HG02840 (cell line): Measurements from ENCODE around the gene TOR1AIP2.
"Not testable (repeated sequence)": the region's sequence is repeated elsewhere in the genome, so short reads cannot be mapped to it uniquely, and the experiment has no call there.

ENCODE experiments used
- ATAC-seq: cut with Tn5 transposase; IDR thresholded peaks from one replicate; pipeline ENCODE4 v1.9.1; 2021; ENCODE audit warnings: mild to moderate bottlenecking, moderate library complexity, moderate number of reproducible peaks; ENCODE audit not compliant: unreplicated experiment, low FRiP score

TOR1AIP2 gene

GRCh38 chr1:179876300-179876715, 1.3 kb downstream of the TOR1AIP2 start:
- ATAC-seq = no peak

DNA sequence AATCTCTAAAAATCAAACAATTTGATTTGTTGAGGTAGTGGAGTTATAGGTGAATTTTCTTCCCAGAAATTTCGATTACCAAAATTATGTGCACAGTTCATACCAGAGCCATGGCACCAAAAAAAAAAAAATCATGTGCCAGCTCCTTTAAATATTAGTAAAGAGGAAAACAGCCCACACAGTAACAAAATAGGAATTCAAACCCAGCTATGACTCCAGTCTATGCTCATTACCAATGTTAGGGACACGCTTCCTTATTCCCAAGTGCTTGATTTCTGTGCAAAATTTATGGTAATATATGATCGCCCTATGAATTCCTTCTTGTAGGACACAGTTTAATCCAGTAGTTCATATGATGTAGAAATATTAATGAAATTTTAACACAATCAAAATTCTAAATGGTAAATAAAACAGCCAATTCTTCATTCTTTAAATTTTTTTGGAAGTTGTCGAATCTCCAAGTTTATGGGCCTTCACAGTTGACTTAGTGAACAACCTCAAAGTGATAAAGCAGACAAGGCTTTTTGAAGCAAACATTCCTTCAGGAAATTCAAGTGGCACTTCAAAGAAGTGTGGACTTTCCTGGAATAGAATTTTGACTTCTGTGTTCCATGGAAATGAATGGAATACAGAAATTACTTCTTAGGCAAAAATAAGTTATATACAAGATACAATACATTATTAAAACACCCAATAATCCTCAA, 1.9 kb downstream of the TOR1AIP2 start:
- ATAC-seq = no peak

GRCh38 chr1:179873438-179873851, 4.2 kb downstream of the TOR1AIP2 start:
- no peak for ATAC-seq

DNA sequence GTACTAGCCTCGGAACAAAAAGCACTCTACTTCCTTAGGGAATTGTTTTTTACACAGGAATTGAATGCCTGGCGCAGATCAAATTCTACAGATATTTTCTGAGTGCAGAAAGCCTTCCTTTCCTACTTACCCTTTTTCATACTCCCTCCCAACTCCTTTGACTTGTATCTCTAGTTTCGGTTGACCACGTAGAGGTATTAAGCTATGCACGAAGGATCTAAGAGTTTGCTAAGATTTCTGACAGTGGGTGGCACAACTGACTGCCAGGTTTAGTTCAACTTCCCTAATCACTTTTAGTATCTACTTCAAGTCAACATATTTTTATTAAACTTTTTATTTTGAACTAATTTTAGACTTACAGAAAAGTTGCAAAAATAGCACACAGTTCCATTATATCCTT, 5.0 kb downstream of the TOR1AIP2 start:
- no peak for ATAC-seq

DNA sequence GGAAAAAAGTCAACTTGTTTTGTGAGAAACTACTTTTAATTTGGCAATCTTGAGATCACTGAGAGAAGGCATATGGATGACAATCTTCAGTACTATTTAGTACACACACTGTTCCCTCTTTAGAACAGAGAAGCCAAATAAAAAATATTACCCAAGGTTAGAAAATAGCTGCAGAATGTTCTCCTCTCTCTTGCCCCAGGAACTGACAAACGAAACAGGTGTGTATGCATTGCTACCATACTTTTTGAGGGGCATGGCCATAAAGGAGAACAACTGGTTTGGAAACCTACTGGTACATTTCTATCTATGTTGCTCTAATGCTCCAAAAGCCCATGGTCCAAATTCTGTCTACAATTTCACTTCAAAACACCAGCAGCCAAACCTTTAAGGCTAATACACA, 5.7 kb downstream of the TOR1AIP2 start:
- no peak for ATAC-seq

DNA sequence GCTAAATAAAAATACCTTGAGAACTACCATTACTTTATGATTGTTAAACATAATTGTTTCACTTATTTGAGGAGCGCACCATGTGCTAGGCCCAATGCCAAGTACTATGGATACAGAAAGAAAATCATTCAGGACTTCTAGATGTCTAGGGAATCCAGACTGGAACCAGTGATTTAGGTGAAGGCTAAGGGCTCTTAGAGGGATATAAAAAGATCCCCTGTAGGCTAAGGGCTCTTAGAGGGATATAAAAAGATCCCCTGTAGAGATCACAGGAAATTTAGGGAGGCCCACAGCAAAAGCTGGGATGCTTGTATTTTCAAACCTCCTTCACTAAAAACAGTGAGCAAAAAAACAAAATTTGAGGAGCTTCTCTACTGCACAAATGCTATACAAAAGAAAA, 6.7 kb downstream of the TOR1AIP2 start:
- ATAC-seq = no peak

- no peak for ATAC-seq
Observed at GRCh38 chr1:179867493-179868330, 9.9 kb downstream of the TOR1AIP2 start.

DNA sequence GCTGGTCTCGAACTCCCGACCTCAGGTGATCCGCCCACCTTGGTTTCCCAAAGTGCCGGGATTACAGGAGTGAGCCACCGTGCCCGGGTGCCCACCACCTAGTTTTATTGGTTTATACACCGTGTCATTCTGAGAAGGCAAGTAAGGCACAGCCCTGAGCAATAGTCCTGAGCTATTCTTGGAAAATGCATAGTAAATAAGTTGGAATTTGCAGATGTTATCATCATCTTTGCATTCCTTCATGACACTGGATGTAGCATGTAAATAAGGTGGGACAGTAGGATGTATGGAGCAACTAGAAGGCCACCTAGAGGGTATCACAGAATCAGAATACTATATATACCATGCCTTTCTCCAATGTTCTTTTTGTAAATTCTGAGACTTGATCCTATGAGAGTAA, 11.0 kb downstream of the TOR1AIP2 start:
- ATAC-seq = no peak

DNA sequence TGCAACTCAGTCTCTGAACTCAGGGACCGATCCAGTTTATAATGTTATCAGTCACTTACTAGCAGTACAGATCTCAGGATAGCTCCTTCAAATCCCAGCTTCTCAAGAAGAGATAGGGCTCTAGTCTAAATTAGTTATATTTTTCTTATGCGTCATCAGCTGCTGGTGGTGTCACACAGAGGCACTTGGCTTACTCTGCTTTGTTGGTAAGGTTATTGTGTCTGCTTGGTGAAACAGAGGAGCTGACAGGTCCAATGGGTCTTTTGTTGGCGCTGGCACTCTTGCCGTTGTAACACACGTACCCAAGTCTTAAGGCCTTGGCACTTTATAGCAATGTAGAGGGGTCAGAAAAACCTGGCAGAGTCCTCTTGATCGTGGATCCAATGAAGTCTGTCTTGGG, 12.2 kb downstream of the TOR1AIP2 start:
- no peak for ATAC-seq

DNA sequence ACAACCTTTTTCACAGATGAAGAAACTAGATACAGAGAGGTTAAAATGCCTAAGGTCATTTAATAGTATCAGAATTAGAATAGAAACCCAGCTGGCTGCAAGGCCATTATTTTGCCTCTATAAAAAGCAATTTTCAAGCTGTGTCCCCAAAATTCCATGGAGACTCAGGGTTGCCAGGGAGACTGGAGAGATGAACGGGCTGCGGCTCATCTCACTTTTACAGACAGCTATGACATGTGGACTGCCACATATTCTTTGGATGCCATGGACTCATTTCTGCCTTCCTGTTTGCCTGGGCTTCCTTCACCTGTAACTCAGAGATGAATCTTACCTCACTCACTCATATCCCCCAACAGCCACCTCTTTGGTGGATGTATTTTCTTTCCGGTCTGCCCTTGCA, 17.0 kb downstream of the TOR1AIP2 start:
- no peak for ATAC-seq

DNA sequence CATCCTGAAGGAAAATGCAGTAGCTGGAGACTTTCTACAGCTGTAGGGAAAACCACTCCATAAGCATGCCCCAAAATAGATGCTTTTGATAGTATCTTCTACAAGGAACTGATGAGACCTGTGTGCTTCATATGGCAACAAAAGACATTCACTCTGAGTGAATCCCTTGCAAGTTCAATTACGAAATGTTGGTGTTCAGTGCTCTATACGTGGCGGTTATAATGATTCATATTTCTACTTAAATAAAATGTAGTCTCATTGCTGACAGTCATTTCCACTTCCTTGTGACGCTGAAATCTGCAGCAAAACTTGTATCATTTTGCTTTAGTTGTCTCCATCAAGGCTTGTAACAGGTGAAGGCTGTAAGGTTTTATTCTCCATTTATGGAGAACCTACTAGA, 20.6 kb downstream of the TOR1AIP2 start:
- ATAC-seq = no peak

- ATAC-seq = no peak
Observed at GRCh38 chr1:179856296-179856695, 21.3 kb downstream of the TOR1AIP2 start.

- ATAC-seq = not testable (repeated sequence)
Observed at GRCh38 chr1:179855831-179856230, 21.8 kb downstream of the TOR1AIP2 start.

- no peak for ATAC-seq
Observed at GRCh38 chr1:179853102-179853501, 24.5 kb downstream of the TOR1AIP2 start.

DNA sequence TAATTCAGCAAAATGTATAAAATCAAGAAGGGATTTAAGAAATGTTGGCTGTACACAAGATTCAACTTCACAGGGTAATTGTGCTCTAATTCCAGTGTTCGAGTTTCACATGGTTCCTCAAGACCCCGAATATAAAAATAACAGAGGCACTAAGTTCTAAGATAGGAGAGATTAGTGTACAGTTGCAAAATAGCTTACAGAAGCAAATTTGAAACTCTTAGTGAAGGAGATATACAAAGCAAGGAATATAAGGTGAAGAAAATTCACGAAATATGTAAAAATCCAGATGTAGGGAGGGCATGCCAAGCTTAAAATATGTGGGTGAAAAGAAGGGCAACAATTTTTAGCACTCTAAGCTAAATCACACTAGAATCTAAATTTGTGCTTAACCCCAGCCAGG, 29.4 kb downstream of the TOR1AIP2 start:
- no peak for ATAC-seq

DNA sequence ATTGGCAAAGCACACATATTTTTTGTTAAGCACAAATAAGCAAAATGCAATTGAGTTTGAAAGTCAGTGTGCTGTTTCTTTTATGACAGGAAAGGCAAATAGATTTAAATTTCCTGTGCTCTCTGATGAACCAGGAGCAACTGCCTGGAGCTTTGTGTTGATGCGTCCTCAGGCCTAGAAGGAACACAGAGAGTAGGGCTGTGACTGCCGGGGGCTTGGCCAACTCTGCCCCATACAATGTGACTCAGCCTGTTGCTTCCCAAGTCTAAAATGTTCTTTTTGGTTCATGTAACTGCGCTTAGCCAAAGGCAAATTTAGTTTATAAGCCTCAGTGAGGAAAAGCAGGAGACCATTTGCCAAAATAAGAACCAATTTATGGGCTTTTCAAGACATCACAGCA, 37.5 kb downstream of the TOR1AIP2 start:
- no peak for ATAC-seq

GRCh38 chr1:179836686-179837445, 40.7 kb downstream of the TOR1AIP2 start:
- ATAC-seq = not testable (repeated sequence)

DNA sequence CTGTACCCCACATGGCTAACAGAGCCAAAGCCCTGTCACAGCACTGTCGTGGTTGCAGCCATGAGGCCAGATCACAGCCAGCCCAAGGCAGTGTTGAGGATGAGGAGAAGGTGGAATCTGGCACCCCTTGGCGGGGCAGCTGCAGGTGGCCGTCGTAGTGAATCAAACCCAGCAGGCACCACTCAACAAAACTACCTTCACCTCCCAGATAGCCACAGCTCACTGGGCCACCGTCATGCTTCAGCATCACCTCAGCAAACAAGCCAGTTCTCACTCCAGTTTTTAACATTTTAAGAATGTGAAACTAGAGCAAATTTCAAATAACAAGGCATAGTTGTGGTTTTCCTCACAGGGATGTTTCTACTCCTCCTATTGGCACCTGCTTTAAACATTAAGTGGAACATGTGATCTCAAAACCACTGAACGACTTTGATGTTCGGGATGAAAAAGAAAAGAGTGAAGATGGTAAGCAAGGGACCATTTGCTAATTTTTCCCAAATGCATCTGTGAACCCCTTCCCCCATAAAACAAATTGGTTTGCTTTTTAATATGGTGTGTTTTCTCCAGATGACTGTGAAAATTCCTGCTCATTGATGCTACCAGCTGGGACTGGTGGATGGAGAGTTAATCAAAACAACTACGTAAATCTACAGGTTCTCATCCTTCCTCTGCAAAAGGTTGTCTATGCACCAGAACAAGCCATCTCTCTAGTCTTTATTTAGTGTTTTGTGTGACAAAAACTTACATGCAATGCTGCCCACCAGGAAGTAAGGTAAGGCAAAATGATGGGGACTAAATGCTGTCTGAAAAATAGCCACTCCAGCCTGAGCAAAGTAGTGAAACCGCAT, 45.5 kb downstream of the TOR1AIP2 start:
- ATAC-seq = no peak

DNA sequence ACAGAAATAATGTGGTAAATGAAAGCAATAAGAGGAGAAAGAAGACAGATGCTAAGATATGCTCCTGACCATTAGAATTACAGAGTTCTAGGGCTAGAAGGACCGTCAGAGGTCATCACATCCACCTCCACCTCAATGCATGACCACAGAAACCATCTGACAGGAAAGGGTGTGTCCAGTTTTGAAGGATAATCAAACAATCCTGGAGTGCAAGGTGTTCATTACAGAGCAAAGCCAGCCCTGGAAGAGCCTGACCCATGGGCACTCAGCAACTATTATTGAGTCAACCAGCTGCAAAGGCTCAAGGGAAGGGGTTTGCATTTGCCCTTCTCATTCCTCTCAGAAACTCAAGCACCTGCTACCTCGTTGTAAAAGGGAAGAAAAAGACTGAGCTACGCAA, 46.4 kb downstream of the TOR1AIP2 start:
- ATAC-seq = no peak

DNA sequence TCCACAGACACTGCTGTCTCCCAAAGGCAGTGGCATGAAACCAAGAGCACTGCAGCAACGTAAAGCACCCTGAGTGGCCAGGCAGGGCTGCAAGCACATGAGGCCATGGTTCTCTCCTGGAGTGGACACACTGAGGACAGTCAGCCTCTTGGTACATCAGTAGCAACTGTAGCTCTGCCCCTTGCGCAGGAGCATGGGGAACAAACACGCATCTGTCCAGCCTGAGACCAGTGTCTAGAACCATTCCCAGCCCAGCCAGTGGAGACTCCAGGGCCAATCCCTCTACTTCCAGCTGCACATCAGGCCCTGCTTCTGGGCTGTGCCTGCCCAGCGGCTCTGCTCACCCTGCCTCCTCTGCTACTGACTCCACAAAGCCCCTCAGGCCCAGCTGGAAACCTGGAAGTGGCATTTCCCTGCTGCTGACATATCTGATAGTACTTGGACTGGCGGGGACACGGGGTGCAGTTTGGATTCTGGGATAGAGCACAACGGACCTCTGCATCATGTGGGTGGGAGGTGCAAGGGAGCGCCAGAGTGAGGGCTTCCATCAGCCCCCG, 49.0 kb downstream of the TOR1AIP2 start:
- ATAC-seq = no peak
